GM18873 (cell line): ENCODE measurements around the gene C1orf232.

Source experiments
- ATAC-seq: cut with Tn5 transposase; IDR thresholded peaks from one replicate; pipeline ENCODE4 v1.9.1; 2021; ENCODE audit warnings: mild to moderate bottlenecking, moderate library complexity, moderate number of reproducible peaks; ENCODE audit not compliant: unreplicated experiment, low FRiP score

C1orf232 gene

GRCh38 chr1:26168410-26169197, at the start of gene C1orf232:
TSS of gene C1orf232 (minus strand) at chr1:26168963. CDS start at chr1:26168499, 464 bp downstream.
- no peak for ATAC-seq

GRCh38 chr1:26215246-26215645, 46.5 kb upstream of the C1orf232 start:
- ATAC-seq = no peak

GRCh38 chr1:26213335-26213905, 44.7 kb upstream of the C1orf232 start:
- ATAC-seq = no peak

GRCh38 chr1:26212726-26213125, 44.0 kb upstream of the C1orf232 start:
- ATAC-seq = no peak

GRCh38 chr1:26210147-26210870, 41.5 kb upstream of the C1orf232 start:
- ATAC-seq = no peak

- no peak for ATAC-seq
Observed at GRCh38 chr1:26203642-26204318, 35.0 kb upstream of the C1orf232 start.

GRCh38 chr1:26200413-26200812, 31.6 kb upstream of the C1orf232 start:
- no peak for ATAC-seq

GRCh38 chr1:26197813-26198212, 29.1 kb upstream of the C1orf232 start:
- ATAC-seq = no peak

- no peak for ATAC-seq
Observed at GRCh38 chr1:26197301-26197700, 28.5 kb upstream of the C1orf232 start.

GRCh38 chr1:26195805-26196204, 27.0 kb upstream of the C1orf232 start:
- ATAC-seq = no peak

- no peak for ATAC-seq
Observed at GRCh38 chr1:26191739-26192138, 23.0 kb upstream of the C1orf232 start.

GRCh38 chr1:26190373-26190987, 21.7 kb upstream of the C1orf232 start, which contains the start of gene CATSPER4:
TSS of gene CATSPER4 (plus strand) at chr1:26190602. CDS start at chr1:26190628, 26 bp downstream.
- no peak for ATAC-seq

GRCh38 chr1:26189751-26190275, 21.1 kb upstream of the C1orf232 start:
- no peak for ATAC-seq

- no peak for ATAC-seq
Observed at GRCh38 chr1:26189331-26189730, 20.6 kb upstream of the C1orf232 start.

- no peak for ATAC-seq
Observed at GRCh38 chr1:26188477-26188876, 19.7 kb upstream of the C1orf232 start.

- no peak for ATAC-seq
Observed at GRCh38 chr1:26187882-26188281, 19.1 kb upstream of the C1orf232 start.

- no peak for ATAC-seq
Observed at GRCh38 chr1:26184883-26185282, 16.1 kb upstream of the C1orf232 start.

GRCh38 chr1:26184086-26184485, 15.3 kb upstream of the C1orf232 start:
- no peak for ATAC-seq

- no peak for ATAC-seq
Observed at GRCh38 chr1:26182383-26182696, 13.6 kb upstream of the C1orf232 start.
